ENCODE measurements around the gene SIRT6.

- TF ChIP-seq, protein P1, sequence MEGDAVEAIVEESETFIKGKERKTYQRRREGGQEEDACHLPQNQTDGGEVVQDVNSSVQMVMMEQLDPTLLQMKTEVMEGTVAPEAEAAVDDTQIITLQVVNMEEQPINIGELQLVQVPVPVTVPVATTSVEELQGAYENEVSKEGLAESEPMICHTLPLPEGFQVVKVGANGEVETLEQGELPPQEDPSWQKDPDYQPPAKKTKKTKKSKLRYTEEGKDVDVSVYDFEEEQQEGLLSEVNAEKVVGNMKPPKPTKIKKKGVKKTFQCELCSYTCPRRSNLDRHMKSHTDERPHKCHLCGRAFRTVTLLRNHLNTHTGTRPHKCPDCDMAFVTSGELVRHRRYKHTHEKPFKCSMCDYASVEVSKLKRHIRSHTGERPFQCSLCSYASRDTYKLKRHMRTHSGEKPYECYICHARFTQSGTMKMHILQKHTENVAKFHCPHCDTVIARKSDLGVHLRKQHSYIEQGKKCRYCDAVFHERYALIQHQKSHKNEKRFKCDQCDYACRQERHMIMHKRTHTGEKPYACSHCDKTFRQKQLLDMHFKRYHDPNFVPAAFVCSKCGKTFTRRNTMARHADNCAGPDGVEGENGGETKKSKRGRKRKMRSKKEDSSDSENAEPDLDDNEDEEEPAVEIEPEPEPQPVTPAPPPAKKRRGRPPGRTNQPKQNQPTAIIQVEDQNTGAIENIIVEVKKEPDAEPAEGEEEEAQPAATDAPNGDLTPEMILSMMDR (conservative IDR thresholded peaks at IDR 0.05 in 1 of 2, IDR thresholded peaks at IDR 0.05 in 1 of 2; ENCODE audit: low read depth in 1 of 2, low read length in 2 of 2), result no peak
- no peak for TF ChIP-seq EZH2 (IDR thresholded peaks at IDR 0.05; ENCODE audit: low read length, missing control alignments)
These were observed 19.4 kb upstream of the SIRT6 start for GRCh38 chr19:4201798-4202197.

All from fibroblast of lung (primary cell).